K562 (cell line): ENCODE results near the gene NYAP1. TPM values are rescaled to one million over a fixed set of nuclear protein-coding genes. Genes with fewer than 3 reads are reported as not detected.

Experiments
- ATAC-seq: fragments of 200-7000 bp; cut with Tn5 transposase; 3 replicates; pipeline ENCODE4 v1.9.1; 2020; ENCODE audit warnings: moderate library complexity
- BruUV-seq: library from RNA; stranded (reverse); fragments of 400-500 nt; replicated peaks from 2 replicates; lab custom pipeline; 2021; lab: Mats Ljungman, UMichigan
- CTCF ChIA-PET: fragments of 300-600 bp; formaldehyde crosslinking; extraction: SDS; loops from one replicate; lab custom pipeline; 2021; ENCODE audit warnings: low intra/inter-chr PET ratio; lab: Yijun Ruan, JAX
- POLR2A ChIA-PET: fragments of 300-600, 350-650 bp; sonication (Branson Sonifier 250); formaldehyde crosslinking; extraction: SDS; loops from one replicate; lab custom pipeline; 2021; ENCODE audit warnings: antibody characterized with exemption, inconsistent platforms; lab: Yijun Ruan, JAX
- DNase-seq, 4 experiments: peaks; one replicate each; pipeline versions ENCODE4 v3.0.0 to v3.0.0-alpha.2; 2011 to 2018; ENCODE audit warnings: low spot score in 3 of 4, mixed read lengths in 3 of 4; ENCODE audit errors: extremely low read depth in 1 of 4
- FAIRE-seq: peaks from 2 replicates; lab custom pipeline; 2011; peaks lifted over from hg19 to GRCh38; lab: Jason Lieb, UNC
- H2AFZ ChIP-seq: 2 replicates; pipeline ENCODE4 v1.6.0; 2011; ENCODE audit warnings: low read depth, low read length, control low read depth, inconsistent platforms
- H3K27ac ChIP-seq: fragments of 200-600 bp; 3 replicates; pipeline ENCODE4 v1.8.0; 2011; ENCODE audit warnings: low read depth, mild to moderate bottlenecking, control low read depth, inconsistent platforms, low read length, moderate library complexity, mixed read lengths; ENCODE audit errors: extremely low read depth
- H3K27me3 ChIP-seq, 2 experiments: fragments of 300-600 bp in 1 of 2; 2 replicates in 1 of 2; 3 replicates in 1 of 2; pipeline versions ENCODE4 v1.6.0 to v1.8.0; 2011; ENCODE audit warnings: inconsistent platforms in 2 of 2, low read length in 2 of 2, mild to moderate bottlenecking in 1 of 2, mixed read lengths in 1 of 2, moderate library complexity in 1 of 2; ENCODE audit not compliant: control insufficient read depth in 2 of 2, insufficient read depth in 2 of 2
- H3K36me3 ChIP-seq: fragments of 300-600 bp; 3 replicates; pipeline ENCODE4 v1.8.0; 2011; ENCODE audit warnings: mild to moderate bottlenecking, low read length, inconsistent platforms; ENCODE audit not compliant: control insufficient read depth, insufficient read depth
- H3K4me1 ChIP-seq, 2 experiments: fragments of 200-600 bp in 1 of 2; replicated peaks in 1 of 2; 2 replicates in 1 of 2; 3 replicates in 1 of 2; pipeline versions ENCODE4 v1.5.1 to v1.8.0; 2011; ENCODE audit warnings: inconsistent platforms in 2 of 2, low read length in 2 of 2, mild to moderate bottlenecking in 1 of 2, mixed read lengths in 1 of 2, moderate library complexity in 1 of 2; ENCODE audit not compliant: control insufficient read depth in 2 of 2, insufficient read depth in 2 of 2
- H3K4me2 ChIP-seq: 2 replicates; pipeline ENCODE4 v1.6.1; 2011; ENCODE audit warnings: low read length, control low read depth, inconsistent platforms, mixed read lengths; ENCODE audit not compliant: insufficient read depth
- H3K4me3 ChIP-seq: fragments of 200-600 bp; sonication (generic), shearing (Covaris generic); 2 replicates; pipeline ENCODE4 v1.5.1; 2016; ENCODE audit warnings: control low read depth, inconsistent platforms
- H3K79me2 ChIP-seq: fragments of 200-600 bp; 3 replicates; pipeline ENCODE4 v1.8.0; 2011; ENCODE audit warnings: low read length, inconsistent platforms; ENCODE audit not compliant: control insufficient read depth, insufficient read depth
- H3K9ac ChIP-seq, 2 experiments: 2 replicates each; pipeline versions ENCODE4 v1.6.0 to v1.6.1; 2011; ENCODE audit warnings: low read depth in 2 of 2, low read length in 2 of 2, control low read depth in 1 of 2, inconsistent platforms in 1 of 2, mild to moderate bottlenecking in 1 of 2, mixed read lengths in 1 of 2; ENCODE audit not compliant: insufficient read depth in 1 of 2
- H3K9me1 ChIP-seq: one replicate; pipeline ENCODE4 v1.6.0; 2011; ENCODE audit warnings: inconsistent platforms, mild to moderate bottlenecking, low read length, moderate library complexity; ENCODE audit not compliant: control insufficient read depth, insufficient read depth
- H3K9me3 ChIP-seq: replicated peaks from 2 replicates; pipeline ENCODE4 v1.5.1; 2011; ENCODE audit warnings: low read depth, low read length, inconsistent platforms; ENCODE audit not compliant: control insufficient read depth, insufficient read depth
- H4K20me1 ChIP-seq: replicated peaks from 2 replicates; pipeline ENCODE4 v1.6.1; 2011; ENCODE audit warnings: low read length, inconsistent platforms, mixed read lengths; ENCODE audit not compliant: control insufficient read depth, insufficient read depth
- CBFA2T2 ChIP-seq: fragments of 450-650 bp; conservative IDR thresholded peaks from 2 replicates; pipeline ENCODE4 v1.6.1; 2017; ENCODE audit warnings: mild to moderate bottlenecking
- HDAC2 ChIP-seq: fragments of 450-650 bp; IDR thresholded peaks from 2 replicates; pipeline ENCODE4 v1.6.1; 2016; ENCODE audit warnings: mild to moderate bottlenecking
- USF1 ChIP-seq: sonication (generic); formaldehyde crosslinking; IDR thresholded peaks from 2 replicates; pipeline ENCODE4 v1.9.0; 2022; ENCODE audit warnings: mild to moderate bottlenecking, missing genetic modification reagents
- ZNF449 ChIP-seq: fragments of 250-450 bp; sonication (Bioruptor Pico); IDR thresholded peaks from 2 replicates; pipeline ENCODE4 v1.8.0; 2022; ENCODE audit warnings: moderate library complexity, mild to moderate bottlenecking, inconsistent platforms
- ZNF507 ChIP-seq: conservative IDR thresholded peaks from 2 replicates; pipeline ENCODE4 v1.6.1; 2017; ENCODE audit warnings: missing genetic modification characterization, missing compliant biosample characterization
- WGBS: fragments of 100-300 bp; shearing (Covaris generic); methylation state at CpG from one replicate; pipeline ENCODE4 v1.1.6; 2016; ENCODE audit warnings: low coverage, mixed read lengths; ENCODE audit not compliant: insufficient coverage; ENCODE audit errors: missing lambda C conversion rate; 5-methylcytosine and 5-hydroxymethylcytosine counted together
- in situ Hi-C: fragments of 300-500 bp; cut with MboI; formaldehyde crosslinking; loops from 4 replicates; pipeline ENCODE4 v1.15.0; 2018; ENCODE audit warnings: inconsistent platforms, mixed read lengths
- intact Hi-C: fragments of 100-400 bp; cut with micrococcal nuclease; formaldehyde crosslinking; loops from 2 replicates; pipeline ENCODE4 v1.14.2; 2022
- polyA plus RNA-seq, 8 experiments: library from polyadenylated mRNA; depleted of rRNA in 4 of 8; stranded (reverse) in 5 of 8; unstranded in 3 of 8; fragments of >200 nt; fragmentation: Nextera tagmentation in 2 of 8; fragmentation: Illumina TruSeq in 1 of 8; extraction: Ambion mirVana in 2 of 8; extraction: Trizol in 1 of 8; gene quantifications; 2 replicates each; pipeline versions ENCODE4 v1.2.1 to v1.2.3, GENCODE V29; 2011 to 2014; ENCODE audit warnings: inconsistent platforms in 1 of 8, missing spikeins in 1 of 8
- total RNA-seq, 7 experiments: library from RNA; depleted of rRNA in 6 of 7; stranded (reverse); fragments of >200 nt in 6 of 7; fragmentation: Illumina TruSeq in 2 of 7; extraction: Trizol in 2 of 7; gene quantifications; 2 replicates each; pipeline versions ENCODE4 v1.2.1 to v1.2.3, GENCODE V29; 2011 to 2021; ENCODE audit warnings: low replicate concordance in 1 of 7

The NYAP1 gene
- total and polyA plus RNA-seq, 9 of the 15 experiments (the other 6 are each of a cell fraction or from before 2014, with no cell fraction given) = 0.11 to 0.88 (median 0.22) TPM; not detected in 2

- Histone ChIP-seq H3K27ac (no peak within 1 kb of the TSS), H2AFZ (no peak within 1 kb of the TSS), H3K9me1 (no peaks in the 10 kb centered on the region), H3K4me2 (no peak within 1 kb of the TSS), H3K4me3 (no peak within 1 kb of the TSS), H3K27me3 (no peaks in the 10 kb centered on the region), H4K20me1 (peaks cover 8% of the 10 kb centered on the region; the same call in 1 of the 2 replicates), H3K79me2 (no peaks in the 10 kb centered on the region), H3K9ac (peak within 1 kb of the TSS in 1 of 2 experiments; percentile 79; a peak in 2 of 4 replicates), H3K4me1 (peaks cover 0 to 20% of the 10 kb centered on the region in 2 experiments; a peak in 2 of 5 replicates), H3K36me3 (peaks cover 20% of the 10 kb centered on the region; the same call in 2 of the 3 replicates), H3K9me3 (no peaks in the 10 kb centered on the region)
- BruUV-seq = no TSS peak
- POLR2A ChIA-PET = interaction anchor here (0.7 kb wide), 1 partner anchor 1013 kb away, joined by 3 read pairs; no protein-coding TSS in a partner anchor
- ATAC-seq (no peak), FAIRE-seq (no peak), DNase-seq (no peak)
- CTCF ChIA-PET = interaction anchor here (3.4 kb wide), 1 partner anchor 95 kb away, joined by 10 read pairs; no protein-coding TSS in a partner anchor
- 46% methylated on average over 7 of the region's 7 CpGs for WGBS
- in situ Hi-C loops = loop anchor here (25.0 kb wide), 1 partner anchor 98 kb away; the partner anchor contains the start of gene SAP25
- intact Hi-C loops = no loop called here
- no peak for TF ChIP-seq HDAC2
- no peak for TF ChIP-seq ZNF449 (CRISPR knock-in tag)
- TF ChIP-seq ZNF507 (tag) = no peak
- no peak for TF ChIP-seq USF1 (CRISPR knock-in tag)
- TF ChIP-seq CBFA2T2 = no peak
Observed at GRCh38 chr7:100464210-100464660, 19.5 kb upstream of the NYAP1 start, which contains the start of gene SPACDR. Gene SPACDR, minus strand, starts transcription at chr7:100464260. Its CDS starts 235 bp downstream, at chr7:100464025.
